ENCODE data around the gene SMYD5.

DNA sequence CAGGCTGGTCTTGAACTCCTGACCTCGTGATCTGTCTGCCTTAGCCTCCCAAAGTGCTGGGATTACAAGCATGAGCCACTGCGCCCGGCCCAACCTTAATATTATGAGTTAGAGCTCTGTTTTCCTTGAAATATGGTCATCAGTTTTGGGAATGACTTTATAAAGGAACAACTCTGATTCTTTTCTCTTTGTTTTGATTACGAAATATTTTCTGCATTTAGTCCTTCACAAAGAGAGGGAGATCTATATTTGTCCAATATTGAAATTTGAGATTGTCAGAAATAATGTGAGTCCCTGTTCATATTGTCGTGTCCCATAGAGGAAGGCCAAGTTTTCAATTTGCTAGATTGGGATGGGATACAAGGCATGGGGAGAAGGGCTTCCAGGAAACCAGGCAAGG, 3.1 kb downstream of the SMYD5 start:
- TF ChIP-seq, protein P1, sequence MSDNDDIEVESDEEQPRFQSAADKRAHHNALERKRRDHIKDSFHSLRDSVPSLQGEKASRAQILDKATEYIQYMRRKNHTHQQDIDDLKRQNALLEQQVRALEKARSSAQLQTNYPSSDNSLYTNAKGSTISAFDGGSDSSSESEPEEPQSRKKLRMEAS (IDR thresholded peaks at IDR 0.05; ENCODE audit: low read depth): no peak
- TF ChIP-seq, protein P2, sequence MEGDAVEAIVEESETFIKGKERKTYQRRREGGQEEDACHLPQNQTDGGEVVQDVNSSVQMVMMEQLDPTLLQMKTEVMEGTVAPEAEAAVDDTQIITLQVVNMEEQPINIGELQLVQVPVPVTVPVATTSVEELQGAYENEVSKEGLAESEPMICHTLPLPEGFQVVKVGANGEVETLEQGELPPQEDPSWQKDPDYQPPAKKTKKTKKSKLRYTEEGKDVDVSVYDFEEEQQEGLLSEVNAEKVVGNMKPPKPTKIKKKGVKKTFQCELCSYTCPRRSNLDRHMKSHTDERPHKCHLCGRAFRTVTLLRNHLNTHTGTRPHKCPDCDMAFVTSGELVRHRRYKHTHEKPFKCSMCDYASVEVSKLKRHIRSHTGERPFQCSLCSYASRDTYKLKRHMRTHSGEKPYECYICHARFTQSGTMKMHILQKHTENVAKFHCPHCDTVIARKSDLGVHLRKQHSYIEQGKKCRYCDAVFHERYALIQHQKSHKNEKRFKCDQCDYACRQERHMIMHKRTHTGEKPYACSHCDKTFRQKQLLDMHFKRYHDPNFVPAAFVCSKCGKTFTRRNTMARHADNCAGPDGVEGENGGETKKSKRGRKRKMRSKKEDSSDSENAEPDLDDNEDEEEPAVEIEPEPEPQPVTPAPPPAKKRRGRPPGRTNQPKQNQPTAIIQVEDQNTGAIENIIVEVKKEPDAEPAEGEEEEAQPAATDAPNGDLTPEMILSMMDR (IDR thresholded peaks at IDR 0.05): no peak
- TF ChIP-seq MEF2A (IDR thresholded peaks at IDR 0.05; ENCODE audit: borderline replicate concordance, low read depth) (no peak), RAD21 (IDR thresholded peaks at IDR 0.05; ENCODE audit: low read length) (no peak), SMC3 (IDR thresholded peaks at IDR 0.05; ENCODE audit: low read depth, low read length) (no peak), EP300 (IDR thresholded peaks at IDR 0.05; ENCODE audit: borderline replicate concordance in 1 of 2, low read depth in 1 of 2, low read length in 1 of 2) (no peak), POLR2AphosphoS5 (IDR thresholded peaks at IDR 0.05; ENCODE audit: low read depth, low read length) (no peak), TAF1 (IDR thresholded peaks at IDR 0.05; ENCODE audit: borderline replicate concordance, low read depth, low read length) (no peak)
- TF ChIP-seq, protein P3, sequence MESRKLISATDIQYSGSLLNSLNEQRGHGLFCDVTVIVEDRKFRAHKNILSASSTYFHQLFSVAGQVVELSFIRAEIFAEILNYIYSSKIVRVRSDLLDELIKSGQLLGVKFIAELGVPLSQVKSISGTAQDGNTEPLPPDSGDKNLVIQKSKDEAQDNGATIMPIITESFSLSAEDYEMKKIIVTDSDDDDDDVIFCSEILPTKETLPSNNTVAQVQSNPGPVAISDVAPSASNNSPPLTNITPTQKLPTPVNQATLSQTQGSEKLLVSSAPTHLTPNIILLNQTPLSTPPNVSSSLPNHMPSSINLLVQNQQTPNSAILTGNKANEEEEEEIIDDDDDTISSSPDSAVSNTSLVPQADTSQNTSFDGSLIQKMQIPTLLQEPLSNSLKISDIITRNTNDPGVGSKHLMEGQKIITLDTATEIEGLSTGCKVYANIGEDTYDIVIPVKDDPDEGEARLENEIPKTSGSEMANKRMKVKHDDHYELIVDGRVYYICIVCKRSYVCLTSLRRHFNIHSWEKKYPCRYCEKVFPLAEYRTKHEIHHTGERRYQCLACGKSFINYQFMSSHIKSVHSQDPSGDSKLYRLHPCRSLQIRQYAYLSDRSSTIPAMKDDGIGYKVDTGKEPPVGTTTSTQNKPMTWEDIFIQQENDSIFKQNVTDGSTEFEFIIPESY (IDR thresholded peaks at IDR 0.05; ENCODE audit: borderline replicate concordance, low read depth): no peak

All from SK-N-SH (cell line).